H1 (cell line): ENCODE data around the gene SNRPD3. TPM values are rescaled to one million over a fixed set of nuclear protein-coding genes. Genes with fewer than 3 reads are reported as not detected.

Source experiments
- GABPA ChIP-seq: IDR thresholded peaks from 2 replicates; pipeline ENCODE4 v1.6.1; 2011; ENCODE audit warnings: mild to moderate bottlenecking, low read length, moderate library complexity, borderline replicate concordance; ENCODE audit not compliant: insufficient read depth
- KDM1A ChIP-seq: fragments of 200-600, 300-600 bp; sonication (generic); IDR thresholded peaks from 2 replicates; pipeline ENCODE4 v1.7.1; 2016; ENCODE audit warnings: mild to moderate bottlenecking, low read length, borderline replicate concordance
- PHF8 ChIP-seq: fragments of 200-600 bp; sonication (generic); conservative IDR thresholded peaks from 2 replicates; pipeline ENCODE4 v1.7.1; 2012; ENCODE audit warnings: low read depth, mild to moderate bottlenecking, inconsistent platforms, low read length, moderate library complexity
- SRF ChIP-seq: IDR thresholded peaks from 2 replicates; pipeline ENCODE4 v1.6.1; 2011; ENCODE audit warnings: mild to moderate bottlenecking, low read depth, low read length, moderate library complexity
- TEAD4 ChIP-seq: IDR thresholded peaks from 2 replicates; pipeline ENCODE4 v1.6.1; 2012; ENCODE audit warnings: low read depth, low read length, inconsistent platforms, mixed read lengths
- polyA plus RNA-seq, 7 experiments: library from polyadenylated mRNA; depleted of rRNA in 3 of 7; stranded (reverse) in 5 of 7; unstranded in 2 of 7; fragments of >200 nt in 5 of 7; fragments of 200-250 nt in 2 of 7; gene quantifications; 1 replicate in 5 of 7; 2 replicates in 1 of 7; 4 replicates in 1 of 7; pipeline versions ENCODE4 v1.2.1 to v1.2.3, GENCODE V29; 2011 to 2013; ENCODE audit warnings: missing spikeins in 2 of 7, mixed read lengths in 2 of 7
- total RNA-seq: library from RNA; stranded (reverse); fragmentation: NEBNext Ultra II Directional; extraction: Animal tissue kit (Norgen Biotek cat#: 25700); gene quantifications from 2 replicates; pipeline ENCODE4 v1.2.1, GENCODE V29; 2021
- TF ChIP-seq, protein P1 (sequence below): fragments of 300-600 bp; sonication (generic); IDR thresholded peaks from 2 replicates; pipeline ENCODE4 v1.7.1; 2012; ENCODE audit warnings: low read length, moderate library complexity, mild to moderate bottlenecking, inconsistent platforms; ENCODE audit not compliant: insufficient replicate concordance
- TF ChIP-seq, protein P2 (sequence below), 3 experiments: IDR thresholded peaks; 1 replicate in 2 of 3; 2 replicates in 1 of 3; pipeline versions ENCODE4 v1.5.1 to v1.6.1; 2011; ENCODE audit warnings: low read length in 3 of 3, mild to moderate bottlenecking in 3 of 3, inconsistent platforms in 2 of 3, low read depth in 1 of 3, moderate library complexity in 1 of 3; ENCODE audit not compliant: insufficient read depth in 1 of 3; ENCODE audit errors: control extremely low read depth in 1 of 3

Gene SNRPD3
- total and polyA plus RNA-seq, 2 of the 8 experiments (the other 6 are each of a cell fraction or from before 2014, with no cell fraction given) = 200 to 455 TPM

DNA sequence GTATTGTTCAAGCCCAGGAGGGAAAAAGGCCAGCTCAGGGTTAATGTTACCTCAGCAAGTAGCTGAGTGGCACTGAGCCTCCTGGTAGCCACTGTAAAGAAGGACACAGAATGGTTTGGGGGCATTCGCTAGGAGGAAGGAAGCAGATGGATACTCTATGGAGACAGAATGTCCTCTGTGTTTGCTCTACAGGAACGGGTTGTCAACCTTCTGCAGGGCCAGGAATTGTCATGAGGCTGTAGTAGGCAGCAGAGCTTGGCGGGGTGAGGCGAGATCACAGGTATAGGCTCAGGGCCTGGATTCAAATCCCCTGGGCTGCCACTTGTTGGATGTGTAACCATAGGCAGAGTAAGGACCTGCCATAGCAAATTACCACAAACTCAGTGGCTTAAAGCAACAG lies 40.1 kb downstream of the SNRPD3 start (continued):
- TF ChIP-seq, protein P1, sequence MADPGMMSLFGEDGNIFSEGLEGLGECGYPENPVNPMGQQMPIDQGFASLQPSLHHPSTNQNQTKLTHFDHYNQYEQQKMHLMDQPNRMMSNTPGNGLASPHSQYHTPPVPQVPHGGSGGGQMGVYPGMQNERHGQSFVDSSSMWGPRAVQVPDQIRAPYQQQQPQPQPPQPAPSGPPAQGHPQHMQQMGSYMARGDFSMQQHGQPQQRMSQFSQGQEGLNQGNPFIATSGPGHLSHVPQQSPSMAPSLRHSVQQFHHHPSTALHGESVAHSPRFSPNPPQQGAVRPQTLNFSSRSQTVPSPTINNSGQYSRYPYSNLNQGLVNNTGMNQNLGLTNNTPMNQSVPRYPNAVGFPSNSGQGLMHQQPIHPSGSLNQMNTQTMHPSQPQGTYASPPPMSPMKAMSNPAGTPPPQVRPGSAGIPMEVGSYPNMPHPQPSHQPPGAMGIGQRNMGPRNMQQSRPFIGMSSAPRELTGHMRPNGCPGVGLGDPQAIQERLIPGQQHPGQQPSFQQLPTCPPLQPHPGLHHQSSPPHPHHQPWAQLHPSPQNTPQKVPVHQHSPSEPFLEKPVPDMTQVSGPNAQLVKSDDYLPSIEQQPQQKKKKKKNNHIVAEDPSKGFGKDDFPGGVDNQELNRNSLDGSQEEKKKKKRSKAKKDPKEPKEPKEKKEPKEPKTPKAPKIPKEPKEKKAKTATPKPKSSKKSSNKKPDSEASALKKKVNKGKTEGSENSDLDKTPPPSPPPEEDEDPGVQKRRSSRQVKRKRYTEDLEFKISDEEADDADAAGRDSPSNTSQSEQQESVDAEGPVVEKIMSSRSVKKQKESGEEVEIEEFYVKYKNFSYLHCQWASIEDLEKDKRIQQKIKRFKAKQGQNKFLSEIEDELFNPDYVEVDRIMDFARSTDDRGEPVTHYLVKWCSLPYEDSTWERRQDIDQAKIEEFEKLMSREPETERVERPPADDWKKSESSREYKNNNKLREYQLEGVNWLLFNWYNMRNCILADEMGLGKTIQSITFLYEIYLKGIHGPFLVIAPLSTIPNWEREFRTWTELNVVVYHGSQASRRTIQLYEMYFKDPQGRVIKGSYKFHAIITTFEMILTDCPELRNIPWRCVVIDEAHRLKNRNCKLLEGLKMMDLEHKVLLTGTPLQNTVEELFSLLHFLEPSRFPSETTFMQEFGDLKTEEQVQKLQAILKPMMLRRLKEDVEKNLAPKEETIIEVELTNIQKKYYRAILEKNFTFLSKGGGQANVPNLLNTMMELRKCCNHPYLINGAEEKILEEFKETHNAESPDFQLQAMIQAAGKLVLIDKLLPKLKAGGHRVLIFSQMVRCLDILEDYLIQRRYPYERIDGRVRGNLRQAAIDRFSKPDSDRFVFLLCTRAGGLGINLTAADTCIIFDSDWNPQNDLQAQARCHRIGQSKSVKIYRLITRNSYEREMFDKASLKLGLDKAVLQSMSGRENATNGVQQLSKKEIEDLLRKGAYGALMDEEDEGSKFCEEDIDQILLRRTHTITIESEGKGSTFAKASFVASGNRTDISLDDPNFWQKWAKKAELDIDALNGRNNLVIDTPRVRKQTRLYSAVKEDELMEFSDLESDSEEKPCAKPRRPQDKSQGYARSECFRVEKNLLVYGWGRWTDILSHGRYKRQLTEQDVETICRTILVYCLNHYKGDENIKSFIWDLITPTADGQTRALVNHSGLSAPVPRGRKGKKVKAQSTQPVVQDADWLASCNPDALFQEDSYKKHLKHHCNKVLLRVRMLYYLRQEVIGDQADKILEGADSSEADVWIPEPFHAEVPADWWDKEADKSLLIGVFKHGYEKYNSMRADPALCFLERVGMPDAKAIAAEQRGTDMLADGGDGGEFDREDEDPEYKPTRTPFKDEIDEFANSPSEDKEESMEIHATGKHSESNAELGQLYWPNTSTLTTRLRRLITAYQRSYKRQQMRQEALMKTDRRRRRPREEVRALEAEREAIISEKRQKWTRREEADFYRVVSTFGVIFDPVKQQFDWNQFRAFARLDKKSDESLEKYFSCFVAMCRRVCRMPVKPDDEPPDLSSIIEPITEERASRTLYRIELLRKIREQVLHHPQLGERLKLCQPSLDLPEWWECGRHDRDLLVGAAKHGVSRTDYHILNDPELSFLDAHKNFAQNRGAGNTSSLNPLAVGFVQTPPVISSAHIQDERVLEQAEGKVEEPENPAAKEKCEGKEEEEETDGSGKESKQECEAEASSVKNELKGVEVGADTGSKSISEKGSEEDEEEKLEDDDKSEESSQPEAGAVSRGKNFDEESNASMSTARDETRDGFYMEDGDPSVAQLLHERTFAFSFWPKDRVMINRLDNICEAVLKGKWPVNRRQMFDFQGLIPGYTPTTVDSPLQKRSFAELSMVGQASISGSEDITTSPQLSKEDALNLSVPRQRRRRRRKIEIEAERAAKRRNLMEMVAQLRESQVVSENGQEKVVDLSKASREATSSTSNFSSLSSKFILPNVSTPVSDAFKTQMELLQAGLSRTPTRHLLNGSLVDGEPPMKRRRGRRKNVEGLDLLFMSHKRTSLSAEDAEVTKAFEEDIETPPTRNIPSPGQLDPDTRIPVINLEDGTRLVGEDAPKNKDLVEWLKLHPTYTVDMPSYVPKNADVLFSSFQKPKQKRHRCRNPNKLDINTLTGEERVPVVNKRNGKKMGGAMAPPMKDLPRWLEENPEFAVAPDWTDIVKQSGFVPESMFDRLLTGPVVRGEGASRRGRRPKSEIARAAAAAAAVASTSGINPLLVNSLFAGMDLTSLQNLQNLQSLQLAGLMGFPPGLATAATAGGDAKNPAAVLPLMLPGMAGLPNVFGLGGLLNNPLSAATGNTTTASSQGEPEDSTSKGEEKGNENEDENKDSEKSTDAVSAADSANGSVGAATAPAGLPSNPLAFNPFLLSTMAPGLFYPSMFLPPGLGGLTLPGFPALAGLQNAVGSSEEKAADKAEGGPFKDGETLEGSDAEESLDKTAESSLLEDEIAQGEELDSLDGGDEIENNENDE = no peak
- TF ChIP-seq KDM1A = no peak
- no peak for TF ChIP-seq PHF8
- TF ChIP-seq SRF = no peak
- TF ChIP-seq TEAD4 = no peak
- TF ChIP-seq, protein P2, sequence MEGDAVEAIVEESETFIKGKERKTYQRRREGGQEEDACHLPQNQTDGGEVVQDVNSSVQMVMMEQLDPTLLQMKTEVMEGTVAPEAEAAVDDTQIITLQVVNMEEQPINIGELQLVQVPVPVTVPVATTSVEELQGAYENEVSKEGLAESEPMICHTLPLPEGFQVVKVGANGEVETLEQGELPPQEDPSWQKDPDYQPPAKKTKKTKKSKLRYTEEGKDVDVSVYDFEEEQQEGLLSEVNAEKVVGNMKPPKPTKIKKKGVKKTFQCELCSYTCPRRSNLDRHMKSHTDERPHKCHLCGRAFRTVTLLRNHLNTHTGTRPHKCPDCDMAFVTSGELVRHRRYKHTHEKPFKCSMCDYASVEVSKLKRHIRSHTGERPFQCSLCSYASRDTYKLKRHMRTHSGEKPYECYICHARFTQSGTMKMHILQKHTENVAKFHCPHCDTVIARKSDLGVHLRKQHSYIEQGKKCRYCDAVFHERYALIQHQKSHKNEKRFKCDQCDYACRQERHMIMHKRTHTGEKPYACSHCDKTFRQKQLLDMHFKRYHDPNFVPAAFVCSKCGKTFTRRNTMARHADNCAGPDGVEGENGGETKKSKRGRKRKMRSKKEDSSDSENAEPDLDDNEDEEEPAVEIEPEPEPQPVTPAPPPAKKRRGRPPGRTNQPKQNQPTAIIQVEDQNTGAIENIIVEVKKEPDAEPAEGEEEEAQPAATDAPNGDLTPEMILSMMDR (IDR thresholded peaks at IDR 0.05; ENCODE audit: control extremely low read depth in 1 of 3, insufficient read depth in 1 of 3, low read depth in 1 of 3, low read length in 3 of 3) = no peak
- TF ChIP-seq GABPA = no peak
